ENCODE data around the gene HPX. TPM values are rescaled to one million over a fixed set of nuclear protein-coding genes. Genes with fewer than 3 reads are reported as not detected.

Gene HPX
- polyA plus RNA-seq, 3 donors = 0.40 TPM; not detected in 2

DNA sequence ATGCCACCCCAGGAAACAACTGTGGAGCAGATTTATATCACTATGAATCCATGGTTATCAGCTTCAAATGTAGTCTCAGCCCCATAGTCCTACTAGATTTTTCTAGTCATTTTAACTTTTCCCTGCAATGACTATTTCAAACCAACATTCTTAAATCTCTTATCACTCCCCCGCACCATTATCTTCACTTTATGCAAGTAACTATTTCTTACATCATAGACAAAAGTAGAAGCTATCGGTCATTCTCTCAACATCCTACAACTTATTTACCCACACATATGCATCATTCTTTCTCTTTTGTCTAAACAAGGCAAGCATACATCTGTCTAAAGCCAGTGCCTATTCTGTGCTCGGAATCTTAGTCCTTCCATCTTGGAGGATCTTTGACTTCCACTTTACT, 44.9 kb upstream of the HPX start:
- Histone ChIP-seq H2AFZ (ENCODE audit: insufficient read depth, low read depth, low read length, poor library complexity, severe bottlenecking) (no peak overlapping the region), H3K27me3 (ENCODE audit: control insufficient read depth in 2 of 2, insufficient read depth in 2 of 2, low read length in 2 of 2) (no peaks in the 10 kb centered on the region), H3K4me3 (replicated peaks in 1 of 3; ENCODE audit: low read depth in 2 of 3, low read length in 3 of 3) (no peak overlapping the region), H4K20me1 (ENCODE audit: insufficient read depth, low read length) (no peaks in the 10 kb centered on the region), H3K79me2 (ENCODE audit: insufficient read depth, low read length) (peaks cover 26% of the 10 kb centered on the region), H3K4me1 (ENCODE audit: control insufficient read depth in 1 of 2, insufficient read depth in 2 of 2, low read length in 2 of 2) (peaks cover 17 to 21% of the 10 kb centered on the region in 2 donors), H3K36me3 (replicated peaks in 1 of 2; ENCODE audit: control insufficient read depth in 1 of 2, insufficient read depth in 2 of 2, low read length in 2 of 2) (peaks cover 47 to 81% of the 10 kb centered on the region in 2 donors), H3K4me2 (replicated peaks; ENCODE audit: extremely low read depth, low read length, poor library complexity, severe bottlenecking) (no peak overlapping the region), H3K27ac (ENCODE audit: low read depth in 1 of 2, low read length in 2 of 2) (peak overlapping the region in 1 of 2 donors; percentile 23), H3K9me3 (replicated peaks in 1 of 2; ENCODE audit: control insufficient read depth in 1 of 2, insufficient read depth in 1 of 2, low read length in 2 of 2) (no peaks in the 10 kb centered on the region), H3K9ac (ENCODE audit: insufficient read depth, low read length, poor library complexity, severe bottlenecking) (no peak overlapping the region)
- H3K4me3 Mint-ChIP-seq = no peak overlapping the region
- H3K9me3 Mint-ChIP-seq = no peaks in the 10 kb centered on the region
- peaks cover 20% of the 10 kb centered on the region for H3K4me1 Mint-ChIP-seq
- 98% methylated on average over 3 of the region's 3 CpGs for WGBS (ENCODE audit: insufficient coverage)
- peaks cover 32 to 33% of the 10 kb centered on the region in 2 donors for H3K36me3 Mint-ChIP-seq
- no peak for DNase-seq
- intact Hi-C loops (cut with micrococcal nuclease) = loop anchor here in 1 of 2 donors (10.0 kb wide), 1 partner anchor 119 kb away; the partner anchor contains the start of genes ILK and RRP8
- no peaks in the 10 kb centered on the region for H3K27me3 Mint-ChIP-seq (ENCODE audit: low read depth in 3 of 3)
- no peak overlapping the region for H3K27ac Mint-ChIP-seq
- TF ChIP-seq CTCF (IDR thresholded peaks at IDR 0.05) = no peak

DNA sequence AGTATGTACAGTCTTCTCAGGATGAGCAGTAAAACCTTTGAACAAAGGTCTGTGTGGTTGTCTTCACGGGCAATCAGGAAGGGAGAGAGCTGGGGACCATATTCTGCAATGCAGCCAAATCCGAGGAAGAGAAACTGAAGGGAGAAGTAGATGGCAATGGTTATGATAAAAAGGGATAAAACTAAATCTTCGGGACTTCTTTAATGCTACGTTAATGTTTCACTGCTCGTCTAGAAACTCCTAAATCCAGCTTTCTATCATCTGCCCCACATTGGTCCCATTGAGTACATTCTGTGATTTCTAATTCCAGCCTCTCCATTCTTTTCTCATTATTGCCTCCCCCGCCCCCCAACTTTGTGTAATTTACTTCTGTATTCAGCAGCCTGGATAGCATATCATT, 42.2 kb upstream of the HPX start:
- no peak overlapping the region for H2AFZ ChIP-seq (ENCODE audit: insufficient read depth, low read depth, low read length, poor library complexity, severe bottlenecking)
- peaks cover 22 to 25% of the 10 kb centered on the region in 2 donors for H3K4me1 ChIP-seq (ENCODE audit: control insufficient read depth in 1 of 2, insufficient read depth in 2 of 2, low read length in 2 of 2)
- H3K4me2 ChIP-seq (replicated peaks; ENCODE audit: extremely low read depth, low read length, poor library complexity, severe bottlenecking) = no peak overlapping the region
- peaks cover 28 to 30% of the 10 kb centered on the region in 2 donors for H3K36me3 Mint-ChIP-seq
- H3K9me3 Mint-ChIP-seq = peaks cover 0 to 2% (median 0%) of the 10 kb centered on the region in 7 donors
- TF ChIP-seq CTCF (IDR thresholded peaks at IDR 0.05) = no peak
- intact Hi-C loops (cut with micrococcal nuclease) = loop anchor here (5.0 to 10.0 kb wide), 4 partner anchors 96 to 246 kb away; partner anchors contain the start of genes CNGA4 (in 1 of the 2), ILK (in 1 of the 2), RRP8 (in 1 of the 2) and TAF10 (in 1 of the 2)
- H3K4me1 Mint-ChIP-seq = peaks cover 31% of the 10 kb centered on the region
- peaks cover 32% of the 10 kb centered on the region for H3K79me2 ChIP-seq (ENCODE audit: insufficient read depth, low read length)
- DNase-seq = no peak
- WGBS (ENCODE audit: insufficient coverage) = 88% methylated on average over 5 of the region's 6 CpGs
- no peaks in the 10 kb centered on the region for H3K27me3 ChIP-seq (ENCODE audit: control insufficient read depth in 2 of 2, insufficient read depth in 2 of 2, low read length in 2 of 2)
- no peak overlapping the region for H3K4me3 Mint-ChIP-seq
- H3K27me3 Mint-ChIP-seq (ENCODE audit: low read depth in 3 of 3) = peaks cover 0 to 1% (median 0%) of the 10 kb centered on the region in 3 donors
- peaks cover 55 to 67% of the 10 kb centered on the region in 2 donors for H3K36me3 ChIP-seq (replicated peaks in 1 of 2; ENCODE audit: control insufficient read depth in 1 of 2, insufficient read depth in 2 of 2, low read length in 2 of 2)
- H3K27ac Mint-ChIP-seq = peak overlapping the region; percentile 96 to 99 (median 98)
- H3K27ac ChIP-seq (ENCODE audit: low read depth in 1 of 2, low read length in 2 of 2) = peak overlapping the region in 1 of 2 donors; percentile 97
- H3K4me3 ChIP-seq (replicated peaks in 1 of 3; ENCODE audit: low read depth in 2 of 3, low read length in 3 of 3) = no peak overlapping the region
- H3K9ac ChIP-seq (ENCODE audit: insufficient read depth, low read length, poor library complexity, severe bottlenecking) = no peak overlapping the region
- no peaks in the 10 kb centered on the region for H3K9me3 ChIP-seq (replicated peaks in 1 of 2; ENCODE audit: control insufficient read depth in 1 of 2, insufficient read depth in 1 of 2, low read length in 2 of 2)
- H4K20me1 ChIP-seq (ENCODE audit: insufficient read depth, low read length) = no peaks in the 10 kb centered on the region

All from CD14-positive monocyte (primary cell).